ENCODE data around the gene HOXD13.

Gene HOXD13

GRCh38 chr2:176066645-176067588, 25.6 kb upstream of the HOXD13 start:
- no peak overlapping the region for H3K27ac ChIP-seq (ENCODE audit: low read depth, low read length)
- no peaks in the 10 kb centered on the region for H3F3A ChIP-seq (ENCODE audit: control insufficient read depth, insufficient read depth)
- H3K9me3 ChIP-seq (ENCODE audit: control insufficient read depth, insufficient read depth, low read length): no peaks in the 10 kb centered on the region
- H3K9me2 ChIP-seq (replicated peaks; ENCODE audit: control insufficient read depth, low read length): no peaks in the 10 kb centered on the region
- H3K4me2 ChIP-seq (ENCODE audit: low read length): no peak overlapping the region
- H4K20me1 ChIP-seq (ENCODE audit: control insufficient read depth, insufficient read depth, low read depth, low read length): no peaks in the 10 kb centered on the region
- H3K4me1 ChIP-seq (ENCODE audit: control insufficient read depth, low read length): no peaks in the 10 kb centered on the region
- H3K27me3 ChIP-seq (ENCODE audit: control insufficient read depth, low read length): peaks cover 4% of the 10 kb centered on the region; the same call in 1 of the 2 replicates
- H3K36me3 ChIP-seq (ENCODE audit: control insufficient read depth, low read length): no peaks in the 10 kb centered on the region
- no peaks in the 10 kb centered on the region for H3K79me2 ChIP-seq (ENCODE audit: control insufficient read depth, low read length)
- no peak overlapping the region for H3K4me3 ChIP-seq (ENCODE audit: low read length)
- TF ChIP-seq CTCF (IDR thresholded peaks at IDR 0.05; ENCODE audit: low read depth, low read length, poor library complexity, severe bottlenecking) (no peak), EZH2phosphoT487 (IDR thresholded peaks at IDR 0.05; ENCODE audit: borderline replicate concordance, low read length) (no peak)

GRCh38 chr2:176067589-176068418, 24.7 kb upstream of the HOXD13 start:
- TF ChIP-seq CTCF (IDR thresholded peaks at IDR 0.05; ENCODE audit: low read depth, low read length, poor library complexity, severe bottlenecking) (no peak), EZH2phosphoT487 (IDR thresholded peaks at IDR 0.05; ENCODE audit: borderline replicate concordance, low read length) (no peak)
- Histone ChIP-seq H4K20me1 (ENCODE audit: control insufficient read depth, insufficient read depth, low read depth, low read length) (no peaks in the 10 kb centered on the region), H3K36me3 (ENCODE audit: control insufficient read depth, low read length) (no peaks in the 10 kb centered on the region), H3K4me1 (ENCODE audit: control insufficient read depth, low read length) (no peaks in the 10 kb centered on the region), H3K27ac (ENCODE audit: low read depth, low read length) (no peak overlapping the region), H3K79me2 (ENCODE audit: control insufficient read depth, low read length) (no peaks in the 10 kb centered on the region), H3F3A (ENCODE audit: control insufficient read depth, insufficient read depth) (no peaks in the 10 kb centered on the region), H3K9me2 (replicated peaks; ENCODE audit: control insufficient read depth, low read length) (no peaks in the 10 kb centered on the region), H3K4me2 (ENCODE audit: low read length) (no peak overlapping the region), H3K27me3 (ENCODE audit: control insufficient read depth, low read length) (peaks cover 3% of the 10 kb centered on the region; the same call in 1 of the 2 replicates), H3K9me3 (ENCODE audit: control insufficient read depth, insufficient read depth, low read length) (no peaks in the 10 kb centered on the region), H3K4me3 (ENCODE audit: low read length) (no peak overlapping the region)

- no peaks in the 10 kb centered on the region for H3K9me3 ChIP-seq (ENCODE audit: control insufficient read depth, insufficient read depth, low read length)
- no peaks in the 10 kb centered on the region for H3K79me2 ChIP-seq (ENCODE audit: control insufficient read depth, low read length)
- no peaks in the 10 kb centered on the region for H3F3A ChIP-seq (ENCODE audit: control insufficient read depth, insufficient read depth)
- no peaks in the 10 kb centered on the region for H3K36me3 ChIP-seq (ENCODE audit: control insufficient read depth, low read length)
- H3K4me3 ChIP-seq (ENCODE audit: low read length): no peak overlapping the region
- H3K27me3 ChIP-seq (ENCODE audit: control insufficient read depth, low read length): peaks cover 3% of the 10 kb centered on the region; the same call in 1 of the 2 replicates
- no peaks in the 10 kb centered on the region for H3K9me2 ChIP-seq (replicated peaks; ENCODE audit: control insufficient read depth, low read length)
- no peaks in the 10 kb centered on the region for H4K20me1 ChIP-seq (ENCODE audit: control insufficient read depth, insufficient read depth, low read depth, low read length)
- no peaks in the 10 kb centered on the region for H3K4me1 ChIP-seq (ENCODE audit: control insufficient read depth, low read length)
- no peak overlapping the region for H3K4me2 ChIP-seq (ENCODE audit: low read length)
- H3K27ac ChIP-seq (ENCODE audit: low read depth, low read length): no peak overlapping the region
- no peak for TF ChIP-seq EZH2phosphoT487 (IDR thresholded peaks at IDR 0.05; ENCODE audit: borderline replicate concordance, low read length)
- TF ChIP-seq CTCF (IDR thresholded peaks at IDR 0.05; ENCODE audit: low read depth, low read length, poor library complexity, severe bottlenecking): no peak
Observed at GRCh38 chr2:176068419-176068832, 24.1 kb upstream of the HOXD13 start.
